Parathyroid adenoma (tissue), 2 donors: ENCODE measurements around the gene PDSS1.

ENCODE experiments used
- H2AFZ ChIP-seq: fragments of 300-600 bp; sonication (generic); one replicate; pipeline ENCODE4 v1.7.0; 2017; ENCODE audit warnings: antibody characterized with exemption, mild to moderate bottlenecking
- H3K27ac ChIP-seq: fragments of 300-600 bp; sonication (generic); one replicate; pipeline ENCODE4 v1.7.0; 2017
- H3K27me3 ChIP-seq: fragments of 300-600 bp; sonication (generic); one replicate; pipeline ENCODE4 v1.7.0; 2017; ENCODE audit warnings: low read length; ENCODE audit not compliant: control insufficient read depth, insufficient read depth
- H3K36me3 ChIP-seq: fragments of 300-600 bp; sonication (generic); one replicate; pipeline ENCODE4 v1.7.0; 2017; ENCODE audit warnings: low read length; ENCODE audit not compliant: control insufficient read depth, insufficient read depth
- H3K4me1 ChIP-seq: fragments of 300-600 bp; sonication (generic); one replicate; pipeline ENCODE4 v1.7.0; 2017; ENCODE audit warnings: control low read depth
- H3K4me2 ChIP-seq: fragments of 300-600 bp; sonication (generic); one replicate; pipeline ENCODE4 v1.7.0; 2017; ENCODE audit warnings: low read length
- H3K4me3 ChIP-seq: fragments of 300-600 bp; sonication (generic); one replicate; pipeline ENCODE4 v1.7.0; 2017; ENCODE audit warnings: low read depth, low read length
- H3K79me2 ChIP-seq: fragments of 300-600 bp; sonication (generic); one replicate; pipeline ENCODE4 v1.7.0; 2017; ENCODE audit warnings: control low read depth
- H3K9ac ChIP-seq: fragments of 300-600 bp; sonication (generic); one replicate; pipeline ENCODE4 v1.7.0; 2017; ENCODE audit warnings: mild to moderate bottlenecking
- H3K9me3 ChIP-seq: fragments of 300-600 bp; sonication (generic); one replicate; pipeline ENCODE4 v1.7.0; 2017; ENCODE audit warnings: low read length; ENCODE audit not compliant: control insufficient read depth
- CTCF ChIP-seq: fragments of 300-600 bp; sonication (generic); IDR thresholded peaks from one replicate; pipeline ENCODE4 v1.7.0; 2017; ENCODE audit warnings: antibody characterized with exemption, mild to moderate bottlenecking
- donor health status: primary hyperparathyroidism.

The PDSS1 gene

GRCh38 chr10:26770069-26770468 is 72.6 kb downstream of the PDSS1 start:
- TF ChIP-seq CTCF: no peak
- H3K4me1 ChIP-seq: no peaks in the 10 kb centered on the region
- H3K27ac ChIP-seq: no peak overlapping the region
- H3K27me3 ChIP-seq: no peaks in the 10 kb centered on the region
- H3K4me3 ChIP-seq: no peak overlapping the region
- H3K9ac ChIP-seq: no peak overlapping the region
- H3K36me3 ChIP-seq: no peaks in the 10 kb centered on the region
- no peak overlapping the region for H2AFZ ChIP-seq
- no peak overlapping the region for H3K4me2 ChIP-seq
- H3K9me3 ChIP-seq: no peaks in the 10 kb centered on the region
- H3K79me2 ChIP-seq: no peaks in the 10 kb centered on the region

GRCh38 chr10:26773633-26774032 is 76.1 kb downstream of the PDSS1 start:
- no peak for TF ChIP-seq CTCF
- H3K4me1 ChIP-seq: no peaks in the 10 kb centered on the region

GRCh38 chr10:26776258-26776657 is 78.8 kb downstream of the PDSS1 start:
- no peak for TF ChIP-seq CTCF
- Histone ChIP-seq H3K4me2 (no peak overlapping the region), H3K79me2 (peaks cover 11% of the 10 kb centered on the region), H3K36me3 (no peaks in the 10 kb centered on the region), H3K27ac (no peak overlapping the region), H3K27me3 (no peaks in the 10 kb centered on the region), H3K9ac (no peak overlapping the region), H3K4me3 (no peak overlapping the region), H3K9me3 (no peaks in the 10 kb centered on the region), H3K4me1 (peaks cover 5% of the 10 kb centered on the region), H2AFZ (no peak overlapping the region)

More at GRCh38 chr10:26773633-26774032, 76.1 kb downstream of the PDSS1 start:
- H3K27ac ChIP-seq: no peak overlapping the region
- H3K4me2 ChIP-seq: no peak overlapping the region
- no peaks in the 10 kb centered on the region for H3K9me3 ChIP-seq
- no peaks in the 10 kb centered on the region for H3K27me3 ChIP-seq
- no peak overlapping the region for H2AFZ ChIP-seq
- no peaks in the 10 kb centered on the region for H3K36me3 ChIP-seq
- no peaks in the 10 kb centered on the region for H3K79me2 ChIP-seq
- H3K4me3 ChIP-seq: no peak overlapping the region
- H3K9ac ChIP-seq: no peak overlapping the region

- no peak overlapping the region for H2AFZ ChIP-seq
- H3K27me3 ChIP-seq: no peaks in the 10 kb centered on the region
- H3K4me1 ChIP-seq: peaks cover 5% of the 10 kb centered on the region
- H3K79me2 ChIP-seq: peaks cover 20% of the 10 kb centered on the region
- no peak overlapping the region for H3K4me2 ChIP-seq
- H3K4me3 ChIP-seq: no peak overlapping the region
- no peaks in the 10 kb centered on the region for H3K36me3 ChIP-seq
- TF ChIP-seq CTCF: no peak
- no peaks in the 10 kb centered on the region for H3K9me3 ChIP-seq
- H3K27ac ChIP-seq: no peak overlapping the region
- H3K9ac ChIP-seq: no peak overlapping the region
Observed at GRCh38 chr10:26777686-26778085, 80.2 kb downstream of the PDSS1 start.

- H3K4me1 ChIP-seq: peaks cover 5% of the 10 kb centered on the region
- peaks cover 22% of the 10 kb centered on the region for H3K79me2 ChIP-seq
- H2AFZ ChIP-seq: no peak overlapping the region
- no peak overlapping the region for H3K4me3 ChIP-seq
- H3K27ac ChIP-seq: no peak overlapping the region
- no peak for TF ChIP-seq CTCF
- no peaks in the 10 kb centered on the region for H3K9me3 ChIP-seq
- no peak overlapping the region for H3K4me2 ChIP-seq
- no peak overlapping the region for H3K9ac ChIP-seq
- no peaks in the 10 kb centered on the region for H3K36me3 ChIP-seq
- no peaks in the 10 kb centered on the region for H3K27me3 ChIP-seq
Observed at GRCh38 chr10:26779176-26779860, 81.8 kb downstream of the PDSS1 start.
